ENCODE measurements around the gene CIDEA.

- TF ChIP-seq, protein P1, sequence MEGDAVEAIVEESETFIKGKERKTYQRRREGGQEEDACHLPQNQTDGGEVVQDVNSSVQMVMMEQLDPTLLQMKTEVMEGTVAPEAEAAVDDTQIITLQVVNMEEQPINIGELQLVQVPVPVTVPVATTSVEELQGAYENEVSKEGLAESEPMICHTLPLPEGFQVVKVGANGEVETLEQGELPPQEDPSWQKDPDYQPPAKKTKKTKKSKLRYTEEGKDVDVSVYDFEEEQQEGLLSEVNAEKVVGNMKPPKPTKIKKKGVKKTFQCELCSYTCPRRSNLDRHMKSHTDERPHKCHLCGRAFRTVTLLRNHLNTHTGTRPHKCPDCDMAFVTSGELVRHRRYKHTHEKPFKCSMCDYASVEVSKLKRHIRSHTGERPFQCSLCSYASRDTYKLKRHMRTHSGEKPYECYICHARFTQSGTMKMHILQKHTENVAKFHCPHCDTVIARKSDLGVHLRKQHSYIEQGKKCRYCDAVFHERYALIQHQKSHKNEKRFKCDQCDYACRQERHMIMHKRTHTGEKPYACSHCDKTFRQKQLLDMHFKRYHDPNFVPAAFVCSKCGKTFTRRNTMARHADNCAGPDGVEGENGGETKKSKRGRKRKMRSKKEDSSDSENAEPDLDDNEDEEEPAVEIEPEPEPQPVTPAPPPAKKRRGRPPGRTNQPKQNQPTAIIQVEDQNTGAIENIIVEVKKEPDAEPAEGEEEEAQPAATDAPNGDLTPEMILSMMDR (IDR thresholded peaks at IDR 0.05): no peak
- TF ChIP-seq POLR2AphosphoS5 (IDR thresholded peaks at IDR 0.05) (no peak), POLR2A (IDR thresholded peaks at IDR 0.05) (no peak)
Observed at GRCh38 chr18:12325726-12326245, 71.6 kb downstream of the CIDEA start.

Data from gastroesophageal sphincter (tissue), 3 donors.